NCI-H526 treated with DMSO at 0.1 percent for 48 hours (cell line): Measurements from ENCODE around the gene PRPS1.
A peak's percentile ranks its signal among the peaks of the same experiment; 100 is the strongest.
"Not testable (repeated sequence)": the region's sequence is repeated elsewhere in the genome, so short reads cannot be mapped to it uniquely, and the experiment has no call there.

Experiments
- DNase-seq: peaks from one replicate; lab custom pipeline; 2025; lab: John Stamatoyannopoulos, UW

The PRPS1 gene

GRCh38 chrX:107674480-107675364 is 46.4 kb downstream of the PRPS1 start:
- DNase-seq, result no peak

- DNase-seq, result no peak
Measured at GRCh38 chrX:107675365-107675654, 47.0 kb downstream of the PRPS1 start.

- peak; percentile 47 for DNase-seq
Measured at GRCh38 chrX:107675823-107676555, 47.7 kb downstream of the PRPS1 start.

- DNase-seq, result peak; percentile 16
Measured at GRCh38 chrX:107676559-107677378, 48.5 kb downstream of the PRPS1 start.

GRCh38 chrX:107677501-107677901 is 49.2 kb downstream of the PRPS1 start:
- no peak for DNase-seq

GRCh38 chrX:107677909-107678308 is 49.6 kb downstream of the PRPS1 start:
- no peak for DNase-seq

- no peak for DNase-seq
Measured at GRCh38 chrX:107678957-107679740, 50.8 kb downstream of the PRPS1 start.

- no peak for DNase-seq
Measured at GRCh38 chrX:107682256-107682655, 53.9 kb downstream of the PRPS1 start.

- no peak for DNase-seq
Measured at GRCh38 chrX:107683124-107683895, 55.0 kb downstream of the PRPS1 start.

GRCh38 chrX:107683931-107684330 is 55.6 kb downstream of the PRPS1 start:
- DNase-seq, result no peak

- no peak for DNase-seq
Measured at GRCh38 chrX:107684956-107685385, 56.7 kb downstream of the PRPS1 start.

GRCh38 chrX:107685586-107685985 is 57.3 kb downstream of the PRPS1 start:
- not testable (repeated sequence) for DNase-seq

GRCh38 chrX:107686026-107686425 is 57.7 kb downstream of the PRPS1 start:
- DNase-seq, result no peak

- no peak for DNase-seq
Measured at GRCh38 chrX:107686792-107687191, 58.5 kb downstream of the PRPS1 start.

- DNase-seq, result no peak
Measured at GRCh38 chrX:107687445-107687844, 59.1 kb downstream of the PRPS1 start.

- no peak for DNase-seq
Measured at GRCh38 chrX:107691024-107691448, 62.7 kb downstream of the PRPS1 start.

- DNase-seq, result no peak
Measured at GRCh38 chrX:107699616-107700015, 71.3 kb downstream of the PRPS1 start.

GRCh38 chrX:107700317-107700774 is 72.0 kb downstream of the PRPS1 start:
- DNase-seq, result no peak
